ENCODE data around the gene ATP1A2.

The ATP1A2 gene

DNA sequence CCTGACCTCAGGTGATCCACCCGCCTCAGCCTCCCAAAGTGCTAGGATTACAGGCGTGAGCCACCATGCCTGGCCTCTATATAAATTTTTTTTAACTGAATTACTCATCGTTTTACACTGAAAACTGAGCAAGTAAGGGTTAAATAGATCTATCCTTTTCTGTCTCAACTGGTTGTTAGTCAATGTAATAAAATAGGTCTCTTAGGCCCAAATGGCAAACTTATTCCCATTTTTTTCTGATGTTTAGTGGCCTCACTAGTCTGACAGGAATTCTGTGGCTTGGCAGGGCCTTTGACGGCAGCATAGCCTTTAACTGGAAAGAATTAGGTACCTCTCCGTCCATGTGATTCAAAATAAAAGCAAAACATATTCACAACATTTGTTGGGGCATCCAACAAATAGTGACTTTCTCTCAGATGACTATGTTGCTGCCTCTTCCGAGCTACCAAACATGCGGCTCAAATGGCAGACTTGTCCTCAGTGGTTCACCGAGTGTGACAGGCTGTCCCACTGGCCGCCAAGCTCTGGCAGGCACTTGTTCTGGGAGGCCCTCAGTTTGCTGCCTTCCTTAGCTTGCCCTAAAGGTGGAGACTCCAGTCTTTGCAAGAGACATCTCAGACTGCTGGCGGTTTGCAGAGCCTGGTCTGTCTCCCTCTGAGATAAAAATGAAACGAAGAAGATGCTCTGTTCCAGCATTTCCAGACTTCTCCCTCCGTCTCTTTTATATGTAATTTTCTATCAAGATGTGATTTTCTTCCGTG, 53.2 kb downstream of the ATP1A2 start:
- TF ChIP-seq, protein P1, sequence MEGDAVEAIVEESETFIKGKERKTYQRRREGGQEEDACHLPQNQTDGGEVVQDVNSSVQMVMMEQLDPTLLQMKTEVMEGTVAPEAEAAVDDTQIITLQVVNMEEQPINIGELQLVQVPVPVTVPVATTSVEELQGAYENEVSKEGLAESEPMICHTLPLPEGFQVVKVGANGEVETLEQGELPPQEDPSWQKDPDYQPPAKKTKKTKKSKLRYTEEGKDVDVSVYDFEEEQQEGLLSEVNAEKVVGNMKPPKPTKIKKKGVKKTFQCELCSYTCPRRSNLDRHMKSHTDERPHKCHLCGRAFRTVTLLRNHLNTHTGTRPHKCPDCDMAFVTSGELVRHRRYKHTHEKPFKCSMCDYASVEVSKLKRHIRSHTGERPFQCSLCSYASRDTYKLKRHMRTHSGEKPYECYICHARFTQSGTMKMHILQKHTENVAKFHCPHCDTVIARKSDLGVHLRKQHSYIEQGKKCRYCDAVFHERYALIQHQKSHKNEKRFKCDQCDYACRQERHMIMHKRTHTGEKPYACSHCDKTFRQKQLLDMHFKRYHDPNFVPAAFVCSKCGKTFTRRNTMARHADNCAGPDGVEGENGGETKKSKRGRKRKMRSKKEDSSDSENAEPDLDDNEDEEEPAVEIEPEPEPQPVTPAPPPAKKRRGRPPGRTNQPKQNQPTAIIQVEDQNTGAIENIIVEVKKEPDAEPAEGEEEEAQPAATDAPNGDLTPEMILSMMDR (IDR thresholded peaks at IDR 0.05; ENCODE audit: insufficient read depth, low read depth, low read length, missing control alignments): no peak

DNA sequence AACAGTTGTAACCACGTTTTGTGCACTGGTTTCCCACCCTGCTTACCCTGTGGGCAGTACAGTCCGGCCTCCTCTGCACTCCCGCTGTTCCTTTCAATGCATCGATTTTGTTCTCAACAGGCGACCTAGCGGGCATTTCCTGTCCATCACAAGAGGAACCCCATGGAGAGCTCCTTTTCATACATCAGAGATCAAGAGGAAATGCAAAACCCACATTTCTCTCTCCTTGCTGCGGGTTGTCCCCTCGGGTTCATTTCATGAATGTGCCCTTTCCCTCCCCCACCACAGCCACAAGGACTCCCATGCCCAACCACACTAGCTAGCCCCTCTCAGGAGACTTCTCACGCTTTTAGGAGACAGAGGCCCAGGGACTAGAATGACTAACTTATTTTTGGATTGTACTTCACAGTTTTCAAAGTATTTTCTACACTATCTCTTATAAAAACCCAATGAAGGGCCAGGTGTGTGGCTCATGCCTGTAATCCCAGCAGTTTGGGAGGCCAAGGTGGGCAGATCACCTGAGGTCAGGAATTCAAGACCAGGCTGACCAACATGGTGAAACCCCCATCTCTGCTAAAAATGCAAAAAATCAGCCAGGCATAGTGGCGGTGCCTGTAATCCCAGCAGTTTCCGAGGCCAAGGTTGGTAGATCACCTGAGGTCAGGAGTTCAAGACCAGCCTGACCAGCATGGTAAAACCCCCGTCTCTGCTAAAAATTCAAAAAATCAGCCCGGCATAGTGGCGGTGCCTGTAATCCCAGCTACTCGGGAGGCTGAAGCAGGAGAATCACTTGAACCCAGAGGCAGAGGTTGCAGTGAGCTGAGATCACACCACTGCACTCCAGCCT, 54.2 kb downstream of the ATP1A2 start:
- TF ChIP-seq, protein P1 (IDR thresholded peaks at IDR 0.05; ENCODE audit: insufficient read depth, low read depth, low read length, missing control alignments): no peak
- DNase-seq (ENCODE audit: low read depth): no peak
- H3K4me3 ChIP-seq (ENCODE audit: low read length): no peak overlapping the region

More for the DNA sequence above, 53.2 kb downstream of the ATP1A2 start:
- no peak overlapping the region for H3K4me3 ChIP-seq (ENCODE audit: low read length)
- DNase-seq (ENCODE audit: low read depth): no peak

DNA sequence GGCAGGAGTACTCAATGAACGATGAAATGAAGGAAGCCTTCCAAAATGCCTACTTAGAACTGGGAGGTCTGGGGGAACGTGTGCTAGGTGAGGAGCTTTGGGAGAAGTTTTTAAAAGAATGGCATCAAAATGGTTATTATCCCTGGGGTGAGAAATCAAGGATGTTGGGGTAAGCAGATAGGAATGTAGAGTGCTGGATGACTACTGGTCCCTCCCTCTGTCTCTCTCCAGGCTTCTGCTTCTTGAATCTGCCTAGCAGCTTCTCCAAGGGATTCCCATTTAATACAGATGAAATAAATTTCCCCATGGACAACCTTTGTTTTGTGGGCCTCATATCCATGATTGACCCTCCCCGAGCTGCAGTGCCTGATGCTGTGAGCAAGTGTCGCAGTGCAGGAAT, 55.8 kb downstream of the ATP1A2 start:
- DNase-seq (ENCODE audit: low read depth): peak; percentile 60
- H3K4me3 ChIP-seq (ENCODE audit: low read length): no peak overlapping the region
- TF ChIP-seq, protein P1 (IDR thresholded peaks at IDR 0.05; ENCODE audit: insufficient read depth, low read depth, low read length, missing control alignments): no peak

DNA sequence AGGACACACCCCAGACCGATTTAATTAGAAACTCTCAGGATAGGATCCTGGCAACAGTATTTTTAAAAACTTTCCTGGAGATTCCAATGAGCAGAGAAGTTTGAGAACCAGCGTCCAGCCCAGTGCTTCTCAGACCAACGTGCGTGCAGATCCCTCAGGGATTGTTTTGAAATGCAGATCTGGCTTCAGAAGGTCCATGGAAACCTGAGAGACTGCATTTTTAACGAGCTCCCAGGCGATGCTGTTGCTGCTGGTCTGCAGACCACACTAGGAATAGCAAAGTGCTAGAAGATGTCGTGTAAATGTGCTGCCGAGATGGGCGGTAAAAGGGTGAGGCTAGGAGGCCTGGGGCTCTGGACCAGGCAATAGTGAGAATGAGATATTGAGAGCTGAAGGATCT, 56.4 kb downstream of the ATP1A2 start:
- TF ChIP-seq, protein P1 (IDR thresholded peaks at IDR 0.05; ENCODE audit: insufficient read depth, low read depth, low read length, missing control alignments): no peak
- DNase-seq (ENCODE audit: low read depth): no peak
- no peak overlapping the region for H3K4me3 ChIP-seq (ENCODE audit: low read length)

DNA sequence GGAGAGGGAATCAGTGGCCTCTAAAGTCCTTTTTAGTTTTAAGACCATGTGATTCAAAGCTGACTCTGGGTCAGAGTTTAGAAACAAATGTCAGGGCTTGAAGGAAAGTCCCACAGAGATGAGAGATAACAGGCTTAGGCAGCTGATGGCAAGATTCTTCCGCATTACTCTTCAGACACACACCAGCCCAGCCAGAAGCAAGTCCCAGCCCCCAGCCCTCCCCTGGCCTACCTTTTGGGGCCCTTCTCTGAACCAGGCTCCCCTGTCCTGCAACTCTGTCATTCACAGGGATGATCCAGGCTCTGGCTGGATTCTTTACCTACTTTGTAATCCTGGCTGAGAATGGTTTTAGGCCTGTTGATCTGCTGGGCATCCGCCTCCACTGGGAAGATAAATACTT, 61.7 kb downstream of the ATP1A2 start:
- H3K4me3 ChIP-seq (ENCODE audit: low read length): no peak overlapping the region
- DNase-seq (ENCODE audit: low read depth): no peak
- TF ChIP-seq, protein P1 (IDR thresholded peaks at IDR 0.05; ENCODE audit: insufficient read depth, low read depth, low read length, missing control alignments): no peak

DNA sequence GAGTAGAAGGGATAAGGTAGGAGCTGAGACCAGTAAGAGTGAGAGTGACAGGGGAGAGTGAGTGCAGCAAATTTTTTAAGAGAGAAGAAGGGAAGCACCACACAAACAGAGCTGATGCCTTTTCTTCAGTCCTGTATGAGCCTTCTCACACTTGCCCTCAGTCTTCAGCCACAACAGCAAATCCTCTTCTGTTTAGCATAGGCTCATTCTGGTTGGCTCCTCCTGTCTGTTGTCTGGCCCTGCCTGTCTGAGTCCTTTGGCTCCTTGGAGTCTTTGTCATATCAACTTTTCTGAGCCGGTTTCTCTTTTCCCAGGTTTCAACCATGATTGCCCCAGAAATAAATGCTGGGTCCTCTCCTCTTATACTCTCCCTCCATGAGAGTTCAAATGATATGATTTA, 62.1 kb downstream of the ATP1A2 start:
- no peak for DNase-seq (ENCODE audit: low read depth)
- TF ChIP-seq, protein P1 (IDR thresholded peaks at IDR 0.05; ENCODE audit: insufficient read depth, low read depth, low read length, missing control alignments): no peak
- no peak overlapping the region for H3K4me3 ChIP-seq (ENCODE audit: low read length)
